IMR-90 (cell line): ENCODE measurements around the gene FNBP1. TPM values are rescaled to one million over a fixed set of nuclear protein-coding genes. Genes with fewer than 3 reads are reported as not detected.

Experiments
- ATAC-seq: fragments of 200-7000 bp; cut with Tn5 transposase; 2 replicates; pipeline ENCODE4 v1.9.1; 2020; ENCODE audit warnings: low read depth, mild to moderate bottlenecking, moderate library complexity
- BruUV-seq: library from RNA; stranded (reverse); fragments of 400-500 nt; replicated peaks from 2 replicates; lab custom pipeline; 2021; lab: Mats Ljungman, UMichigan
- CTCF ChIA-PET: fragments of 300-600 bp; formaldehyde crosslinking; extraction: SDS; loops from one replicate; lab custom pipeline; 2021; ENCODE audit warnings: antibody characterized with exemption; lab: Yijun Ruan, JAX
- POLR2A ChIA-PET: fragments of 300-600 bp; sonication (Branson Sonifier 250); formaldehyde crosslinking; loops from one replicate; lab custom pipeline; 2022; ENCODE audit warnings: antibody characterized with exemption; ENCODE audit not compliant: unreplicated experiment; lab: Charles Lee
- DNase-seq: peaks from one replicate; pipeline ENCODE4 v3.0.0; 2013
- H2AFZ ChIP-seq: replicated peaks from 2 replicates; pipeline ENCODE3; 2013; ENCODE audit warnings: low read length, mild to moderate bottlenecking; ENCODE audit not compliant: poor library complexity
- H2AK5ac ChIP-seq: 2 replicates; pipeline ENCODE4 v1.6.1; 2013; ENCODE audit warnings: low read depth, low read length, inconsistent platforms
- H2AK9ac ChIP-seq: replicated peaks from 2 replicates; pipeline ENCODE3; 2013; ENCODE audit warnings: mild to moderate bottlenecking, low read depth, low read length, moderate library complexity; ENCODE audit not compliant: poor library complexity
- H2BK120ac ChIP-seq: 2 replicates; pipeline ENCODE4 v1.6.1; 2013; ENCODE audit warnings: low read depth, low read length, inconsistent platforms
- H2BK15ac ChIP-seq: 3 replicates; pipeline ENCODE4 v1.6.1; 2013; ENCODE audit warnings: low read depth, low read length, inconsistent platforms
- H2BK20ac ChIP-seq: 2 replicates; pipeline ENCODE4 v1.6.1; 2013; ENCODE audit warnings: low read depth, mild to moderate bottlenecking, inconsistent platforms, low read length, moderate library complexity
- H2BK5ac ChIP-seq: 2 replicates; pipeline ENCODE4 v1.6.1; 2013; ENCODE audit warnings: mild to moderate bottlenecking, low read depth, low read length, inconsistent platforms; ENCODE audit not compliant: poor library complexity, severe bottlenecking
- H3K14ac ChIP-seq: replicated peaks from 2 replicates; pipeline ENCODE4 v1.6.1; 2013; ENCODE audit warnings: low read depth, low read length, inconsistent platforms
- H3K18ac ChIP-seq: 2 replicates; pipeline ENCODE4 v1.6.1; 2013; ENCODE audit warnings: low read depth, low read length, control low read depth
- H3K23ac ChIP-seq: 2 replicates; pipeline ENCODE4 v1.6.1; 2013; ENCODE audit warnings: low read depth, low read length, inconsistent platforms
- H3K27ac ChIP-seq: 2 replicates; pipeline ENCODE4 v1.5.1; 2013; ENCODE audit warnings: mild to moderate bottlenecking, control low read depth, low read length; ENCODE audit not compliant: insufficient read depth
- H3K27me3 ChIP-seq: 2 replicates; pipeline ENCODE4 v1.6.1; 2013; ENCODE audit warnings: low read length; ENCODE audit not compliant: control insufficient read depth, insufficient read depth
- H3K36me3 ChIP-seq: 2 replicates; pipeline ENCODE4 v1.6.1; 2013; ENCODE audit warnings: low read length, mixed read lengths; ENCODE audit not compliant: control insufficient read depth, insufficient read depth
- H3K4ac ChIP-seq: 2 replicates; pipeline ENCODE4 v1.6.1; 2013; ENCODE audit warnings: low read depth, low read length, inconsistent platforms
- H3K4me1 ChIP-seq: 2 replicates; pipeline ENCODE4 v1.6.1; 2013; ENCODE audit warnings: low read length, mixed read lengths; ENCODE audit not compliant: control insufficient read depth, insufficient read depth
- H3K4me2 ChIP-seq: 2 replicates; pipeline ENCODE4 v1.6.1; 2013; ENCODE audit warnings: low read depth, mild to moderate bottlenecking, control low read depth, low read length, moderate library complexity
- H3K4me3 ChIP-seq: 2 replicates; pipeline ENCODE4 v1.5.1; 2013; ENCODE audit warnings: low read depth, mild to moderate bottlenecking, control low read depth, low read length, moderate library complexity; ENCODE audit not compliant: insufficient read depth
- H3K56ac ChIP-seq: 2 replicates; pipeline ENCODE4 v1.6.1; 2013; ENCODE audit warnings: low read length, inconsistent platforms; ENCODE audit not compliant: insufficient read depth; ENCODE audit errors: extremely low read depth
- H3K79me1 ChIP-seq, 2 experiments: 2 replicates each; pipeline ENCODE4 v1.6.1; 2013; ENCODE audit warnings: low read length in 2 of 2, inconsistent platforms in 1 of 2, low read depth in 1 of 2
- H3K9ac ChIP-seq: 2 replicates; pipeline ENCODE4 v1.6.1; 2013; ENCODE audit warnings: low read depth, low read length, control low read depth
- H3K9me1 ChIP-seq: 2 replicates; pipeline ENCODE4 v1.6.1; 2013; ENCODE audit warnings: low read length, inconsistent platforms; ENCODE audit not compliant: insufficient read depth
- H3K9me3 ChIP-seq: 2 replicates; pipeline ENCODE4 v1.6.1; 2013; ENCODE audit warnings: low read length; ENCODE audit not compliant: control insufficient read depth, insufficient read depth
- H4K20me1 ChIP-seq: 2 replicates; pipeline ENCODE4 v1.6.1; 2013; ENCODE audit warnings: low read length, inconsistent platforms; ENCODE audit not compliant: insufficient read depth
- H4K5ac ChIP-seq: 2 replicates; pipeline ENCODE4 v1.6.1; 2013; ENCODE audit warnings: mild to moderate bottlenecking, low read depth, low read length, control low read depth
- H4K8ac ChIP-seq, 2 experiments: 2 replicates each; pipeline ENCODE4 v1.6.1; 2013; ENCODE audit warnings: low read depth in 2 of 2, low read length in 2 of 2, control low read depth in 1 of 2, inconsistent platforms in 1 of 2
- H4K91ac ChIP-seq: 2 replicates; pipeline ENCODE4 v1.6.1; 2013; ENCODE audit warnings: low read depth, low read length, inconsistent platforms; ENCODE audit not compliant: insufficient read depth
- CHD1 ChIP-seq: IDR thresholded peaks from 2 replicates; pipeline ENCODE4 v1.6.1; 2012; ENCODE audit warnings: low read depth, low read length, improper control_type of control experiment
- CTCF ChIP-seq: conservative IDR thresholded peaks from 2 replicates; pipeline ENCODE4 v1.5.1; 2012; ENCODE audit warnings: mild to moderate bottlenecking, low read depth, low read length, improper control_type of control experiment
- FOS ChIP-seq: fragments of 150-350 bp; IDR thresholded peaks from 2 replicates; pipeline ENCODE4 v1.6.1; 2016; ENCODE audit warnings: low read depth, low read length
- MAFK ChIP-seq: IDR thresholded peaks from 2 replicates; pipeline ENCODE4 v1.6.1; 2012; ENCODE audit warnings: low read depth, low read length, improper control_type of control experiment
- MXI1 ChIP-seq: IDR thresholded peaks from 2 replicates; pipeline ENCODE4 v1.6.1; 2012; ENCODE audit warnings: low read depth, mild to moderate bottlenecking, low read length, moderate library complexity, borderline replicate concordance
- POLR2A ChIP-seq: IDR thresholded peaks from 2 replicates; pipeline ENCODE4 v1.6.1; 2012; ENCODE audit warnings: mild to moderate bottlenecking, low read depth, low read length
- RCOR1 ChIP-seq: IDR thresholded peaks from 2 replicates; pipeline ENCODE4 v1.6.1; 2012; ENCODE audit warnings: mild to moderate bottlenecking, low read length, improper control_type of control experiment; ENCODE audit not compliant: insufficient replicate concordance
- SMC3 ChIP-seq: fragments of 150-350 bp; IDR thresholded peaks from 2 replicates; pipeline ENCODE4 v1.6.1; 2016; ENCODE audit warnings: low read depth, mild to moderate bottlenecking, antibody characterized with exemption, low read length, moderate library complexity
- WGBS, 2 experiments: methylation state at CpG; one replicate each; pipeline versions ENCODE4 v1.1.5 to v1.1.7; 2013; ENCODE audit warnings: missing lambda C conversion rate in 2 of 2; ENCODE audit not compliant: insufficient read length in 1 of 2; ENCODE audit errors: extremely low coverage in 2 of 2; 5-methylcytosine and 5-hydroxymethylcytosine counted together
- dilution Hi-C: fragments of 300-500 bp; cut with HindIII; formaldehyde crosslinking; loops from one replicate; pipeline ENCODE4 v1.14.3; 2018; ENCODE audit warnings: low sequenced_read_pairs; ENCODE audit not compliant: unreplicated experiment
- in situ Hi-C: fragments of 300-500 bp; cut with MboI; formaldehyde crosslinking; loops from 3 replicates; pipeline ENCODE4 v1.14.3; 2019; ENCODE audit warnings: low sequenced_read_pairs, inconsistent platforms, mixed read lengths
- intact Hi-C: fragments of 100-400 bp; cut with micrococcal nuclease; formaldehyde crosslinking; loops from 2 replicates; pipeline ENCODE4 v1.10.0; 2022
- polyA plus RNA-seq, 3 experiments: library from polyadenylated mRNA; depleted of rRNA; stranded (reverse); fragments of >200 nt; gene quantifications; 2 replicates each; pipeline ENCODE4 v1.2.3, GENCODE V29; 2012; ENCODE audit warnings: low replicate concordance in 1 of 3
- total RNA-seq: library from RNA; depleted of rRNA; stranded (reverse); fragments of >200 nt; gene quantifications from 2 replicates; pipeline ENCODE4 v1.2.3, GENCODE V29; 2012
- TF ChIP-seq, protein P1 (sequence below): fragments of 150-350 bp; IDR thresholded peaks from 2 replicates; pipeline ENCODE4 v1.6.1; 2017; ENCODE audit warnings: mild to moderate bottlenecking, antibody characterized with exemption, low read length, low read depth
- TF ChIP-seq, protein P2 (sequence below): fragments of 150-350 bp; IDR thresholded peaks from 2 replicates; pipeline ENCODE4 v1.6.1; 2016; ENCODE audit warnings: low read depth, mild to moderate bottlenecking, low read length, moderate library complexity, borderline replicate concordance

Gene FNBP1
- total and polyA plus RNA-seq, 2 of the 4 experiments (the other 2 are of a cell fraction): 10.3 to 15.4 TPM

DNA sequence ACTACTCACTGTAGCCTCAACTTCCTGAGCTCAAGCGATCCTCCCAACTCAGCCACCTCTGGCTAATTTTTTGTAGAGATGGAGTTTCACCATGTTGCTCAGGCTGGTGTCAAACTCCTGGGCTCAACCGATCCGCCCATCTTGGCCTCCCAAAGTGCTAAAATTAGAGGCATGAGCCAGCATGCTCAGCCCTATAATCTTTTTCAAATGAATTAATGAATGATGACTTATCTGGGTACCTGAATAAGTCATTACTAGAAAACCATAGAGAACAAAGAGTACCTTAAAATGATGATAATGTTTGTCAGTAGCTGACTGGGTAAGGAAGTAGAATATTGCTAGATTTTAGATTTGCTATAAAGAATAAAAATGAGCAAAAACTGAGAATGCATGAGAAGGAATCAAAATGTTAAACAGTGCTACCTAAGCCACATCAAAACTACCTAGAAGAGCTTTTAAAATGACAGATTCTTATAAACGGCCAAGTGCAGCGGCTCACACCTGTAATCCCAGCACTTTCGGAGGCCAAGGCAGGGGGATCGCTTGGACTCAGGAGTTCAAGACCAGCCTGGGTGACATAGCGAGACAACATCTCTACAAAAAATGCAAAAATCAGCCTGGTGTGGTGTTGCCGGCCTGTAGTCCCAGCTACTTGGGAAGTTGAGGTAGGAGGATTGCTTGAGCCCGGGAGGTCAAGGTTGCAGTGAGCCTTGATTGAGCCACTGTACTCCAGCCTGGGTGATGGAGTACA lies 13.6 kb downstream of the FNBP1 start (continued):
- TF ChIP-seq, protein P1, sequence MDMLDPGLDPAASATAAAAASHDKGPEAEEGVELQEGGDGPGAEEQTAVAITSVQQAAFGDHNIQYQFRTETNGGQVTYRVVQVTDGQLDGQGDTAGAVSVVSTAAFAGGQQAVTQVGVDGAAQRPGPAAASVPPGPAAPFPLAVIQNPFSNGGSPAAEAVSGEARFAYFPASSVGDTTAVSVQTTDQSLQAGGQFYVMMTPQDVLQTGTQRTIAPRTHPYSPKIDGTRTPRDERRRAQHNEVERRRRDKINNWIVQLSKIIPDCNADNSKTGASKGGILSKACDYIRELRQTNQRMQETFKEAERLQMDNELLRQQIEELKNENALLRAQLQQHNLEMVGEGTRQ: no peak

DNA sequence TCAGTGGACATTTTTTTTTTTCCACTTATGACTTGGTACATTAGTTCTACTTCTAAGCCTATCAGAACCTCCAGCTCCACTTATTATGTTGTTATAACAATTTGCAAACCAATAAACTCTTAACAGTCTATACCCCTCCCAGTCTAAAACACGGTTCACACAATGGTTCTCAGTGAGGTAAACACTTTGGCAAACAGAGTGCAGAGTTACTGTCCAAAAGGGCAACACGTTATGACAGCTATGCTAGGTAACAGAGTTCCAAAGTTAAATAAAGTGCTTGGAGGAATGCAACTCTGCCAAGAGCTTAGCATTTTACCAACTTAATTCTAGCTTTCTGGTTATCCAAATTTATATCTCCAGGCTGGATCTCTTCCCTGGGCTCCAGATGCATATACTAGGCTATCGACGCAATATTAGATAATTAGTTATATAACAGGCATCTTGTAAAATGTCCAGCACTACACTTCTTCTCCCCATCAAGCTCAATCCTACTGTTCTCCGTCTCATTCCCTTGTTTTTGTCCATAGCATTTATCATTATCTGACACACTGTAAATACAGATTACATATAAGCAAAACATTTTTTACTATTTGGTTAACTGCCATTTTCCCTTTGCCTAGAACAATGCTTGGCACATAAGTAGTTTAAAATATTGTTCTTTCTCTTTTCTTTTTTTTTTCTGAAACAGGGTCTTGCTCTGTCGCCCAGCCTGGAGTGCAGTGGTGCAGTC lies 14.3 kb downstream of the FNBP1 start:
- no peak overlapping the region for H2BK20ac ChIP-seq
- in situ Hi-C loops (no loop called here), dilution Hi-C loops (no loop called here), intact Hi-C loops (loop anchor here (5.0 kb wide), 1 partner anchor 51 kb away; no protein-coding TSS in a partner anchor)
- H2AK9ac ChIP-seq: no peak overlapping the region
- H3K4me1 ChIP-seq: no peaks in the 10 kb centered on the region; the same call in 1 of the 2 replicates
- no peak overlapping the region for H2BK5ac ChIP-seq
- H3K36me3 ChIP-seq: no peaks in the 10 kb centered on the region
- peaks cover 23 to 62% of the 10 kb centered on the region in 2 experiments for H3K79me1 ChIP-seq
- ChIA-PET CTCF (interaction anchor here (0.6 kb wide), 1 partner anchor 10 kb away, joined by 4 read pairs; no protein-coding TSS in a partner anchor), POLR2A (interaction anchor here (0.5 kb wide), 1 partner anchor 12 kb away, joined by 4 read pairs; no protein-coding TSS in a partner anchor)
- H3K4me2 ChIP-seq: no peak overlapping the region
- H3K9me3 ChIP-seq: peaks cover 2% of the 10 kb centered on the region; the same call in 1 of the 2 replicates
- no peak overlapping the region for H3K9ac ChIP-seq
- H4K20me1 ChIP-seq: peaks cover 51% of the 10 kb centered on the region
- no peak overlapping the region for H3K4me3 ChIP-seq
- no peak overlapping the region for H3K18ac ChIP-seq
- BruUV-seq: no TSS peak
- WGBS, 2 experiments: 67% methylated on average over 1 of the region's 6 CpGs; no CpG with 5 or more reads in 1 of the 2 experiments
- H4K8ac ChIP-seq: no peak overlapping the region
- H3K23ac ChIP-seq: no peak overlapping the region
- H3K27ac ChIP-seq: no peak overlapping the region
- H4K91ac ChIP-seq: no peak overlapping the region
- H4K5ac ChIP-seq: no peak overlapping the region
- no peak overlapping the region for H2AFZ ChIP-seq
- H2BK120ac ChIP-seq: no peak overlapping the region
- no peak overlapping the region for H3K56ac ChIP-seq
- DNase-seq: no peak
- ATAC-seq: no peak
- peaks cover under 1% of the 10 kb centered on the region; the same call in 1 of the 2 replicates for H3K9me1 ChIP-seq
- H3K4ac ChIP-seq: no peak overlapping the region
- H2AK5ac ChIP-seq: no peak overlapping the region
- H3K14ac ChIP-seq: no peak overlapping the region
- H3K27me3 ChIP-seq: no peaks in the 10 kb centered on the region
- H2BK15ac ChIP-seq: no peak overlapping the region
- TF ChIP-seq CTCF: no peak
- no peak for TF ChIP-seq SMC3
- no peak for TF ChIP-seq FOS
- TF ChIP-seq RCOR1: no peak
- TF ChIP-seq, protein P2, sequence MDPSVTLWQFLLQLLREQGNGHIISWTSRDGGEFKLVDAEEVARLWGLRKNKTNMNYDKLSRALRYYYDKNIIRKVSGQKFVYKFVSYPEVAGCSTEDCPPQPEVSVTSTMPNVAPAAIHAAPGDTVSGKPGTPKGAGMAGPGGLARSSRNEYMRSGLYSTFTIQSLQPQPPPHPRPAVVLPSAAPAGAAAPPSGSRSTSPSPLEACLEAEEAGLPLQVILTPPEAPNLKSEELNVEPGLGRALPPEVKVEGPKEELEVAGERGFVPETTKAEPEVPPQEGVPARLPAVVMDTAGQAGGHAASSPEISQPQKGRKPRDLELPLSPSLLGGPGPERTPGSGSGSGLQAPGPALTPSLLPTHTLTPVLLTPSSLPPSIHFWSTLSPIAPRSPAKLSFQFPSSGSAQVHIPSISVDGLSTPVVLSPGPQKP: no peak
- no peak for TF ChIP-seq POLR2A
- TF ChIP-seq MXI1: no peak
- no peak for TF ChIP-seq MAFK
- TF ChIP-seq CHD1: no peak
